ENCODE data around the gene AOC1.

- TF ChIP-seq ZNF776 (tag by site-specific recombination; IDR thresholded peaks at IDR 0.05; ENCODE audit: borderline replicate concordance) (no peak), ZBTB1 (tag by site-specific recombination; IDR thresholded peaks at IDR 0.05) (no peak), REST (tag by site-specific recombination; IDR thresholded peaks at IDR 0.05) (no peak), CTCF (tag by site-specific recombination; IDR thresholded peaks at IDR 0.05) (no peak), PRDM1 (tag by site-specific recombination; IDR thresholded peaks at IDR 0.05) (no peak), PBX3 (CRISPR knock-in tag; IDR thresholded peaks at IDR 0.05) (no peak), ZBTB10 (tag by site-specific recombination; IDR thresholded peaks at IDR 0.05) (no peak), YY2 (tag by site-specific recombination; IDR thresholded peaks at IDR 0.05) (no peak)
Observed at GRCh38 chr7:150829426-150829825, 22.9 kb upstream of the AOC1 start.
